NCI-H187 (cell line): ENCODE data around the gene STARD5.
"Not testable (repeated sequence)": the region's sequence is repeated elsewhere in the genome, so short reads cannot be mapped to it uniquely, and the experiment has no call there.

Experiments used
- DNase-seq, 2 experiments: peaks; one replicate each; lab custom pipeline; 2025; lab: John Stamatoyannopoulos, UW

Gene STARD5, protein sequence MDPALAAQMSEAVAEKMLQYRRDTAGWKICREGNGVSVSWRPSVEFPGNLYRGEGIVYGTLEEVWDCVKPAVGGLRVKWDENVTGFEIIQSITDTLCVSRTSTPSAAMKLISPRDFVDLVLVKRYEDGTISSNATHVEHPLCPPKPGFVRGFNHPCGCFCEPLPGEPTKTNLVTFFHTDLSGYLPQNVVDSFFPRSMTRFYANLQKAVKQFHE

DNA sequence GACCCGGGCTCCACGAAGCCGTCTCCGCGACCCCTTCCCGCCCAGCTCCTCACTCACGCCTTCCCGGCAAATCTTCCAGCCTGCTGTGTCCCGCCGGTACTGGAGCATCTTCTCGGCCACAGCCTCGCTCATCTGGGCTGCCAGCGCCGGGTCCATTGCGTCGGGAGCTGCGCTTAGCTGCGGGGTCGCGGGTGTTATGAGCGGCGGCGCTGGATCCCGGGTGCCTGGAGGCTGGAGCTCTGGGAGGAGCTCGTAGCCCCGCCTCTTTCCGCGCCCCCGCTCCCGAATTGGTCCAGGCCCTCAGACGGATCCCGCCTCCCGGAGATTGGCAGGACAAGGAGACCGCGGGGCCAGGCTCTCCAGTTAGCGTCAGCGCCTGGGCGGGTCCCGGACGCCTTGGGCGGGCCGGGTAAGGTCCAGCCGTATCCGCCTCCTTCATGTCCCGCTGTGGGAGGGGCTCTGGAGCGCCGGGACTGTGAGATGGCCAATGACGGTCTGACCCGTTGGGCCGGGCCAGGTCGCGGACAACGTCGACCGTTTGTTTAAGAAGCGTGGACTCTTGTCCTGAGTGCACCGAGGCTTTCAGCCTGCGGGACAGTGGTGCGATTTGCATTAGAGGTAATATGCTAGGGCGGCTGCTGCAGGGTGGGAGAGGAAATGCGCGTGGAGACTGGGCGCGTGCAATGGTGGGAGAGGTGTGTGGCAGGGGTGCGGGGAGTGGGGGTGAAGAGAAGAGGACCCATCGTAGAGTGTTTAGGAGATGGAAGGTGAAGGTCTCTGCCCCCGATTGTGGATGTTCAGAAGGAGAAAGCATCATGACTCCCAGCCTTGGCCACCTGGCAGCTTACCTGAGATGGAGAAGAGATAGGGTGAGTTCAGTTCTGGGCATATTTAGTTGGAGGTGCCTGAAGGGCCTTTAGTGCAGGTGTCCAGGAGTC, at the start of gene STARD5:
STARD5 (minus strand) TSS at position 198 of the 938 bp plus-strand sequence; CDS start at position 156, 42 bp downstream.
- DNase-seq = peak; percentile 86 to 92

DNA sequence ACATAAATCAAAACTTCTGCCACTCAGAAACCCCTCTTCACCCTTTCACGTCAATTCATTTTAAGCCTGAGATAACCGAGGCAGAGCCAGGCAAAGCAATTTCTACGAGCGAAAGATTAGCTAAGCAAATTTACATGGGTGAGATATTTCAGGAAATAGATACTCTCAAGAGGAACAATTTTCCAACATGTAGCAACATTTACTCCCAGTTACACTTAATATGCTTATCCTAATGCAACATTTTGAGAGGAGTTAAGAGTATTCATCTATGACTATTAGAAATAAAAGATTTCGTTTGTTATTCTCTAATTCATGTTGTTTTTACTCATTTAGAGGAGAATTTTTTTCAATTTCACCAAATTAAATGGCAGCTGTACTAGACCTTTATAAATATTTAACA, 49.2 kb upstream of the STARD5 start:
- no peak for DNase-seq

DNA sequence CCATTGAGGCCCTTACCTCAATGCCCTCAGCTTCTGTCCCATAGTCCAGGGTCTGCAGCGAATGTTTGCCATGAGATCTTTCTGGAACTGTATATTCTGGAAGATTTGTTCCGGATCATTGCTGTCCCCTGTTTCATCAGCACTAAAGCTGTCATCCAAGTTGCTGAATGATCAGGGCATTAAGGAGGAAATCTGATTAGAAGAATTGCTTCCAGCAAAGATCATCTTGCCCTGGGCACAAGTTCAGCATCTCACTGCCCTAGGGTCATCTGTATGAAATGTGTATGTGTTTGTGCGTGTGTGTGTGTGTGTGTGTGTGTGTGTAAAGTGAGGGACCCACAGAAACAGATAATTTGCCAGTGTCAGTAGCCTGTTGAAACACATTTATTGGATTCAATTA, 48.6 kb upstream of the STARD5 start:
- DNase-seq = no peak

DNA sequence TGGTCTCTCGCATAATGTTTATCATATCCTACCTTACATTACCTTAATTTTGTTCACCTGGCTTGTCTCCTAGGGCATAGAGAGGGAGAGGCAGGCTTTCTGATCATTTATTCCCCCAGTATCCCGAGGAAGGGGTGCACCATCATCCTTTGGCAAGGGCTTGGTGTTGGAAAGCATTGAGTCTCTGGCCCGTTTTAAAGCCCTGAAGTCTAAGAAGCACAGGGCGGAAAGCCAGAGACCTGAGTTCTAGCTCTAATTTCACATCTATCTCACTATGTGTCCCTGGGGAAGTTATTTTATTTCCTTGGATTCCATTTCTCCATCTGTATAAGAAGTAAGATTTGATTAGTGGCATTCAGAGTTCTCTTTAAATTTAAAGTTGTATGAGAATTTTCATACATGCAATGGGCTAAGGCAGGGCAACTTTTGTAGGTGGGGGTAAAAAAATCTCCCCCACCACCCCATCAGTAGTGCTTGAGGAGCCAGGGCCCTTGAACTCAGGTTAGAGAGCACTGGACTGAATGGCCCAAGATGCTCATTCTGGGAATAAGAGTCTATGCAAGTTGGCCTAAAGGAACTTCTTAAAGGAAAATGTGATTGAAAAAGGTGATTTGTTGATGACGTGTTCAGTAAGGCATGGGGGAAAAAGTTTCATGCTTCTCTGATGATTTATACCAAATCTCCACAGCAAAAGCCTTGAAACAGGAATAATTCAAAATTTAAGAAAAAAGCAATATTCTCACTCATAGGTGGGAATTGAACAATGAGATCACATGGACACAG, 40.0 kb upstream of the STARD5 start:
- DNase-seq = no peak

DNA sequence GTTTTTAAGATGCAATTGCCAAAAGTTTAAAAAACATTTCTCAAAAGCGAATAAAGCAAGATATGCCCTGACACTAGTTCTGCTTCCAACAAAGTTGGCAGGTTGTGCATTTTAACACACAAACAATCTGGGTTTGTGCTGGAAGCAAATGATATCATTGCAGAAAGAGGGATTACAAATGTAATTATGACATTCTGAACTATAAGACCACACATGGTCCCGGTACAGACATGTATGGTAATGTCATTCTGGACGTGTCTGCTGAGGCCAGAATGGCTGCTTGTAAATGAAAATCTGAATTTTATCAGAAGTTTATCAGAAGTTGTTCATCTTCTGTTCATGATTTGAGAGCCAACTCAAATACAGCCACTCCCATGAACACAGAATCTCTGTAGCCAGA, 39.3 kb upstream of the STARD5 start:
- DNase-seq = no peak

DNA sequence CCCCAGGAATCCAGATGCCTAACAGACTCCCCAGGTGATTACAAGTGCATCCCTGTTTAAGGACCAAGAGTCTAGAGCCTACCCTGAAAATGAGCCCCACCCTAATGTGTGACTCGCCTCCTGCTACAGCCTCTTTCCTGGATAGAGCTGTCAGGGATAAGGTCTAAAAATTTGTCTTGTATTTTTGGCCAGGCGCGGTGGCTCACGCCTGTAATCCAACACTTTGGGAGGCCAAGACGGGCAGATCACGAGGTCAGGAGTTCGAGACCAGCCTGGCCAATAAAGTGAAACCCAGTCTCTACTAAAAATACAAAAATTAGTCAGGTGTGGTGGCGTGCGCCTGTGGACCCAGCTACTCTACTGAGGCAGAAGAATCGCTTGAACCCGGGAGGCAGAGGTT, 38.8 kb upstream of the STARD5 start:
- no peak for DNase-seq

DNA sequence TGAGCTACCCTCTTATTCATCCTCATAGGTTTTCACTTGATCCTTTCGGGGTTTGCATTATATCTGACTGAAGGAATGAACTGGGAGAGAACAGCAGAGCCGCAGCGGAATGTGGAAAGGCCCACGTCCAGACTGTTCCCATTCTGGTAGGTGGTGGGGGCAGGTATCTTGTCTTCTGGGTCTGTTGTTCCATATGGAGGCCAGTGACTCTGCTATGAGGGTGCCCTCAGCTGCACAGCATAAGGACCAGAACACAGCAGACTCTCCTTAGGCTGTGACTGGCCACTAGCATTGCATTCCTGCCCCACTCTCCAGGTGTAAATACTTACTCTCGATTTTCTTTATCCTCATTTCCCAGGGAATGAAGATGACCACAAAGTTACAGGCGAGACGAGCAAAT, 38.0 kb upstream of the STARD5 start:
- no peak for DNase-seq

DNA sequence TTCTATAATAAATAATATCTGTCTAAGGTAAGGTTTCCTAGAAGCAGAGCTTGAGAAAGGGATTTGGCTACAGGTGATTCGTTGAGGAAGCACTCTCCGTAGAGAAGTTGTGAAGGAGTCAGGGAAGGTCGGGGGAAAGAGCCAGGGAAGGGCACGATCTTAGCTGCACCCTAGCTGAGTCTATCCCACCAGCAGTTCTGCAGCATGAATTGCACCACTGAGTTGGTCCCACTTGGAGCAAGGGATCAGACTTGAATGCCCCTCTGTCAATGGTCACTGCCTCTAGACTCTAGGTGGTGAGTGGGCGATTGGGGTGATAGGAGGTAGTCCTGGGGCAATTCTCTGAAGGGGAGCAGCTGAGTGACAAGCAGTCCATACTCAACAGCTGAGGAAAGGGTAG, 36.5 kb upstream of the STARD5 start:
- DNase-seq = no peak

DNA sequence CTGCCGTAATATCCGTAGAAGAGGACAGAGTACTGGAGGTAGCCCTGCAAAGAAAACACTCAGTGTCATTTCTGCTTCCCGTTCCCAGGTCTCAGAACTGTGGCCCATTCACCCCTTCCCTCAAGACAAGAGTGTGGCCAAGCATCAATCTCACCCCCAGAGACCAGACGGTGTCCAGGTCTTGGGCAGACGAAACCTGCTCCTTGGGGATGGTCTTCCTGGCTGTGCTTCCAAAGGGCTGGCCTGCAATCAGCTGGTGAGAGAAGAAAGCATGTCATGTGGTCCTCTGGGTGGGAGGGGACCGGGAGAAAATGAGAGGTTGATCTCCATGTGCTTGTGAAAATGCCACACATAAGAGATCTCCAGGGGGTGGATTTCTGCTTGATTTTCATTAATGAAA, 34.3 kb upstream of the STARD5 start:
- DNase-seq = no peak

DNA sequence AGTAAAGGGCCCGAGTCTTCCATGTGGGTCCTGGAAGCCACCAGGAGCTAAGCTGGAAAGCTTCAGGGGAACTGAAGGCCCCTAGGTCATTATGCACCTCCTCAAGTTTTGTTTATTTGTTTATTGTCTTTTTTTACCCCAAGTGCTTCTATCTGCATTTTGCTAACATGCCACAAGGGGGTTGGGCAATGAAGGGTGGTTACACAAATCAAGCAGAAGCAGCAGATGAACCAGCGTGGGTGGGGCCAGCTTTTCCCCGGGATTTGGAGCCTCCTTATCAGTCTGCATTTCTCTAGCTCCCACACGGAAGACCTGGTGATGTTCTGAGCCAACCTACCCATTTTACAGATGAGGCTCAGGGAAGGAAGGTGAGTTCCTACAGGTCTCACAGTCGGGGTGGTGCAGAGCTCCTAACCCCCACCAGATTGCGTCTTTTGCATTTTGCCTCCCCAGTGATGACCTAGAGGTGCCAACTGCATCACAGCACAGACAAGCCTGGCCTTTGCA, 33.3 kb upstream of the STARD5 start:
- DNase-seq = no peak

DNA sequence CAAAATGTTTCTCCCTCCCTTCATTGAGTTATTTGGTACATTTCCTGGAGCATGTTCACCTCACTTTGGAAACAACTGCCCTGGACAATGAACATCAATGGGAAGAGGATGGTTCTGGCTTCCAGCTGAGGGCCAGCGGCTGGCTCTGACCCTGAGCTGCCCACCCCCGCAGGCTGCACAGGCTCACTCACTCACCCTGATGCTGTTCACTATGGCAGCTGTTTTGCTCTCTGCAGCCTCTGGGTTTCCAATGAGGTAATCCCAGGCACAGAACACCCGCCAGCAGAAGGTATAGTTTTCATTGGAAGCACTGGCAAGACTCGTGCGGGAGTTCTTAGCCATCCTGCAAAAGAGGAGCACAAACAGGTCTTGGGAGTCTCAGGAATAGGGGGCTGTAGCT, 32.3 kb upstream of the STARD5 start:
- DNase-seq = no peak

DNA sequence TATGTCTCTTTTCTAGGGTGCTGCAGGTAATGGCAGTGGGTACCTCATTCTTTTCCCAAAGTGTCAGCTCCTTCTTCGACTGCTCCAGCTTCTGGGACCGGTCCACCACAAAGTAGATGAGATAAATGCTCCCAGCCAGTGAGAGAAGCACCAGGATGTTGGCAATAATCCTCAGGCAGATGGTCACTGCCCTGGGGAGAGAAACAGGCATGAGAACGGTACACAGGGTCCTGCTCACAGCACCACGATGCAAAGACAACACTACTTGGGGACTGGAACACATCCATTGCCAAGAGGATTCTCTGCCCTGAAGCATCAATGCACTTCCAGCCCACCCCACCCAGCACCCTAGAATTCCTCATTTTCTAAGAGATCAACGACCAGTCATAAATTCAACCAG, 27.7 kb upstream of the STARD5 start:
- no peak for DNase-seq

DNA sequence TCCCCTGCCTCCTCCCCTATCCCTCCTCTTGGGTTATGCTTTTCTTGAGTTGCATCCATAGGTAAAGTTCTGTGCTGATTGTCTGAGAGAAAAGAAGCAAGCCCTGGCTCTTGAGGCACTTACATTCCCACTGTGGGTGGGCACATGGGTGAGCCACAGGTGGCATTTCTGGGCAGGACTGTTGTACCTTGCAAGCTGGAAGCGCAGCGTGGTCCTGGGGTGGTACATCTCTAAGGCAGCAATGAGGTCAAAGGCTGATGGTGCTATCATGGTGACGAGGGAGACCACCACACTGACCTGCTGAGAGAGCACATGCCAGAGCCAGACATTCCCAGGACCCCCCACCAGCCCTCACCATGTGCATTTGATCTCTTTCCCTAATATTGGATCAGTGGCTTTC, 25.3 kb upstream of the STARD5 start:
- DNase-seq = no peak

DNA sequence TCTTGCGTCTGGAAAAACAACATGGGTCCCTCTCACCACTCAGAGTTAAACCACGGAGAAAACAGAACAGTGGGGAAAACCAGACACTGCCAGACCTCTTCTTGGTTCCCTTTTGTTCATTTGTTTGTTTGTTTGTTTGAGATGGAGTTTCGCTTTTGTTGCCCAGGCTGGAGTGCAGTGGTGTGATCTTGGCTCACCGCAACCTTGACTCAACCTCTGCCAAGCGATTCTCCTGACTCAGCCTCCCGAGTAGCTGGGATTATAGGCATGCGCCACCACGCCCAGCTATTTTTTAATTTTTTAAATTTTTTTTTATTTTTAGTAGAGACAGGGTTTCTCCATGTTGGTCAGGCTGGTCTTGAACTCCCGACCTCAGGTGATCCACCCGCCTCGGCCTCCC, 24.8 kb upstream of the STARD5 start:
- not testable (repeated sequence) for DNase-seq

DNA sequence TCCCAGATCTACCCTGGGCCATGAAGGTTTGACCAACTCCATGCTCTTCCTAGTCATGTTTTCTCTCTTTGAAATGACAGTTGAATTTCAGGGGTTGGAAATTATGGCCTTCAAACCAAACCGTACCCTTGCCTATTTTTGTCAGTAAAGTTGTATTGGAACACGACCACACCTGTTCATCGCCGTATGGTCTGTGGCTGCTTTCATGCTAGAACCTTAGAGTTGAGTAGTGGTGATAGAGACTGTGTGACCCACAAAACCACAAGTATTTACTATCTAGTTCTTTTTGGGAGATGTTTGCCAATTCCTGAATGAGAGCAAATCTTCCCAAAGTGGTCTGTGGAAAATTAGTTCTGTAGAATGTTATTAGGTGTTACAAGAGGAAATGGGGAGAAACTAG, 24.0 kb upstream of the STARD5 start:
- DNase-seq = no peak

DNA sequence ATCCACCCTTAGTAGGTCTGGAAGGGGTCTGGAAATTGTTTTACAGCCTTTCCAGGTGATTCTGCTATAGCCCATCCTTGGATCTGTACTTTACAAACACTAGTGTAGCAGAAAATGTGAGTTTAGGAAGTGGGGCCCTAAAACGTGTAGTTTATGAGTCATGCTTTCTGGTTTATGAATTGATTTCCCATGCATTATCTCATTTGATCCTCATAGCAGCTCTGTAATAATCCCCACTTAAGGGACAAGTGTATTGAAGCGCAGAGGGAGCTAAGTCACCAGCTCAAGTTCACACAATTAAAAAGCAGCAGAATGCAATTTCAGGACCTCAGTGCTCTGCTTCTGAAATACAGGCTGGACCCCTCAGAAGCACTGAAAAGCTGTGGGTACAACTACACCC, 22.7 kb upstream of the STARD5 start:
- no peak for DNase-seq

DNA sequence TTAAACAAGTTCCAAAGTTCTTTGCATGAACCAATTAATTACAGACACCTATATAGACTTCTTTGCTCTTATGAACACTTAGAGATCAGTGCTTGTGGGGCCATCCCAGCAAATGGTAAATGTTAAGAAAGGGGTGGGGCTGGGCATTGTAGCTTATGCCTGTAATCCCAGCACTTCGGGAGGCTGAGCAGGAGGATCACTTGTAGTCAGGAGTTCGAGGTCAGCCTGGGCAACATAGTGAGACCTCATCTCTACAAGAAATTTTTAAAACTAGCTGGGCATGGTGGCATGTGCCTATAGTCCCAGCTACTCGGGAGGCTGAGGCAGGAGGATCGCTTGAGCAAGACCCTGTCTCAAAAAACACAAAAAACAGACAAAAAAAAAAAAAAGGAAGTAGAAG, 19.4 kb upstream of the STARD5 start:
- DNase-seq = no peak

DNA sequence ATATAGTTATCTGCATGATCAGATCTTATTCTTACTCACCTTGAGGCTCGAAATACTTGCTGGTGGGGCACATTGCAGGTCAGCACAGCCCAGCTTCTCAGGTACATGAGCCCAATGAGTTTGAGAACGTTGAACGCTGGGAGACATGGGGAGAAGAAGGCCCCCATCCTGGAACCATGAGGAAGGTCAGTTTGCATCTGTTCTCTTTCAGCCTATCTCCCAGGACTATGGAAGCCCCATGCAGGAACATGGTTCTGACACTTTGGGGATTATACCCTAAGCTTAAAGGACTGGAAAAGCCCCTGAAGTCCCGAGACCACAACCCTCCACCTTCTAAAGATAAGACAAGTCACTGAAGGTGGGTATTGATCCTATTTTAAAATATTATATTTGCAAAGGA, 17.4 kb upstream of the STARD5 start:
- no peak for DNase-seq

DNA sequence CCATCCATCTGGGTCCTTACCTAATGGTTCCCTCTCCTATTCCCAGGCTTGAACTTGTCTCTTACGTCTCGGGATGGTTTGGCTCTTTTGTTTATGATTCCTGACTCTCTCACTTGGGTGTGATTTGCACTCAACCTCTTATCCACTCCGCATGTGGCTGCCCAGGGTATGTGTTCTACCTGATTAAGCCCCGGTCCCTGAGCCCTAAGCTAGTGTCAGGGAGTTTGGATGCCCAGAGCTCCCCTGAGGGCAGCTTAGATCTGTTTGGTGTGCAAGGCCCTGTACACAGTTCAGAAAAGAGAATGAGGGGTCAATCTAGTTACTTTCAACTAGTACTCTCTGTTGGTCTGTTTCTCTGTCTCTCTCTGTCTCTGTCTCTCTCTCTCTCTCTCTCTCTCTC, 15.9 kb upstream of the STARD5 start:
- DNase-seq = no peak

DNA sequence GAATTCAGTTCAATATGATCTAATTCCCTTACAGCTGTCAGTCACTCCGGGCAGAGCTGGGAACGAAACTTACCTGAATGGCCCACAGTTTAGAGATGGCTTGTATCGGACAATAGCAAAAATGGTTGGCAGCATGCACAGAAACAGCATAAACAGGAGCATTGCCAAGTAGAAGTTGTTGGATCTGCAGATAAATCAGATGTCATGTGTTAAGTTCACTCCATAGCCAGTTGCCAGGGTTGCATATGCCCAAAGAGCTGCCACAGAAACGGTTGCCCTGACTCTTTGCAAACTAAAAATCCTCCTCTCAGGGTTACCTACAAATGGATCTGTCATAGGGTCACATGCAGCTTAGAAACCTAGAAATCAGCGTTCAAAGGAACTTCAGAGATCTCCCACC, 15.4 kb upstream of the STARD5 start:
- DNase-seq = no peak

DNA sequence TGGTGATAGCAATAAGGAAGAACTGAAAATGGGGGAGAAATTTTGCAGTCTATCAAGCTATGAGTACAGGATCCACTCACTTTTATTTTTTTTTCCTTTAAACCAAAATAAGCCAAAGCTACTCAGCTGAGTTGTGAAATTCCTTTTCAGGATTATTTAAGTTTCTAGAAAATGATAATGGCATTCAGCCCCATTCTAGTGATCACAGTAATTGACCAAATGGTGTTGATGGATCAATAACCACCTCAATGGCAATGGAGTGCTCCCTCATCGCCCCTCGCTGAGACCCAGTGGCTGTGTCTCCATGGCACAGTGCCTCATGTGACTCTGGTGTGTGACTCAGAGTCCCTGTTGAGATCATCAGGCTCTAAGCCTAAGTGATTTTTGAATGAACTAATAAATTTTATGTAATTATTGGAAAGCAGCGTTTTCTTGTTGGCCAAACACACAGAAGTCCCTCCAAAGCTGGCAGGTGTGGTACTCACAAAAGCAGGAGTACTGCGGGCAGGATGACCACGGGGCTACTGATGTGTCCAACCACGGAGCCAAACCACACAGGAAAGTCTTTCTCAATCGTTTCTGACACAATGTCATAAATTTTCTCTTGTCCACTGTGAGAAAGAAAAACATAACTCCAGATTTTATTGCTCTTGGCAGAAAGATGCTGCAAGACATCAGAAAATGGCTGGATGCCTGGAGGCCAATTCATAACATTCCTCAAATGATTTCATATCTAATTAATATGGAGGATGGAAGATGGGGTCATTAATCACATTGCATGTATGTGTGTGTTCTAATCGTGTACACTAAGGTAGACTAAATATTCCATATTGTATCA, 14.4 kb upstream of the STARD5 start:
- DNase-seq = no peak

DNA sequence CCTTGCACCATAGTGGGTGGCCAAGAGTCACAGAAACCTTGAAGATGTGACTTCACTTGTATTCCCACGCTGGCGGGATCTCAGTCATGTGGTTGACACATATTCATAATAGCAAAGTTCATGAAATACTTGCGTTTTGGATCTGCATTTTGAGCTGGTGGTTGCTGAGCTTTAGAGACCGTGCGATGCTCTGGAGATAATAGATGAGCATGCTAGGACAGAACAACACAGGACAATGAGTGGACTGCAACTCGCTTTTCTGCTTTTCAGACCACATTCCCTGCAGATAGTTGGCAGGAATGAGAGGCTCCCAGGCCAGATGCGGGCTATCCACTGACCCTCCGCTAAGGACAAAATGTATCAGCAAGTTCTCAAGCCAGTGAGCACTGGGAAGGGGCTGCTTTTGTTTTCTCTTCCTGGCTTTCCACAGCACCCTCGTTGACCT, 13.8 kb upstream of the STARD5 start:
- no peak for DNase-seq
